OCI-LY1 (cell line): Measurements from ENCODE around the gene PDE1C.

ENCODE experiments used
- H2AFZ ChIP-seq: fragments of 200-600 bp; sonication (generic), shearing (Covaris generic); 2 replicates; pipeline ENCODE4 v1.6.0; 2014; ENCODE audit warnings: antibody characterized with exemption, mild to moderate bottlenecking, low read length
- H3F3A ChIP-seq: fragments of 200-600 bp; sonication (generic), shearing (Covaris generic); 2 replicates; pipeline ENCODE4 v1.6.0; 2014; ENCODE audit warnings: mild to moderate bottlenecking, antibody characterized with exemption, low read length, moderate library complexity; ENCODE audit not compliant: insufficient read depth
- H3K27ac ChIP-seq: fragments of 200-600 bp; sonication (generic); 2 replicates; pipeline ENCODE4 v1.5.1; 2014; ENCODE audit warnings: low read length, mixed run types, mild to moderate bottlenecking, low read depth; ENCODE audit not compliant: poor library complexity, severe bottlenecking
- H3K27me3 ChIP-seq: fragments of 200-600 bp; sonication (generic); 2 replicates; pipeline ENCODE4 v1.6.0; 2014; ENCODE audit warnings: antibody characterized with exemption, mild to moderate bottlenecking, low read length, moderate library complexity; ENCODE audit not compliant: insufficient read depth
- H3K36me3 ChIP-seq: fragments of 200-600 bp; sonication (generic); 2 replicates; pipeline ENCODE4 v1.6.1; 2014; ENCODE audit warnings: mild to moderate bottlenecking, antibody characterized with exemption, low read length, moderate library complexity, mixed read lengths; ENCODE audit not compliant: insufficient read depth
- H3K4me1 ChIP-seq: fragments of 200-600 bp; sonication (generic); 2 replicates; pipeline ENCODE4 v1.5.1; 2014; ENCODE audit warnings: mild to moderate bottlenecking, low read length, moderate library complexity; ENCODE audit not compliant: insufficient read depth, severe bottlenecking
- H3K4me2 ChIP-seq: fragments of 200-600 bp; sonication (generic), shearing (Covaris generic); 2 replicates; pipeline ENCODE4 v1.6.1; 2014; ENCODE audit warnings: low read length
- H3K4me3 ChIP-seq: fragments of 200-600 bp; sonication (generic); 2 replicates; pipeline ENCODE4 v1.5.1; 2014; ENCODE audit warnings: low read length, low read depth, mild to moderate bottlenecking, mixed read lengths; ENCODE audit not compliant: poor library complexity, severe bottlenecking
- H3K79me2 ChIP-seq: fragments of 200-600 bp; shearing (Covaris generic); 2 replicates; pipeline ENCODE4 v1.6.1; 2016; ENCODE audit warnings: mixed run types, low read length, mixed read lengths; ENCODE audit not compliant: insufficient read depth
- H3K9ac ChIP-seq: fragments of 200-600 bp; sonication (generic), shearing (Covaris generic); 2 replicates; pipeline ENCODE4 v1.6.1; 2014; ENCODE audit warnings: mild to moderate bottlenecking, low read length, mixed read lengths
- H3K9me2 ChIP-seq: fragments of 200-600 bp; sonication (generic), shearing (Covaris generic); 2 replicates; pipeline ENCODE4 v1.6.1; 2014; ENCODE audit warnings: low read depth, mild to moderate bottlenecking, low read length, mixed read lengths
- H3K9me3 ChIP-seq: fragments of 200-600 bp; shearing (Covaris generic); 2 replicates; pipeline ENCODE4 v1.6.1; 2014; ENCODE audit warnings: low read length, mixed read lengths
- H4K20me1 ChIP-seq: fragments of 200-600 bp; sonication (generic), shearing (Covaris generic); 2 replicates; pipeline ENCODE4 v1.6.0; 2016; ENCODE audit warnings: mild to moderate bottlenecking, low read length; ENCODE audit not compliant: insufficient read depth
- EZH2 ChIP-seq: fragments of 200-600 bp; sonication (generic), shearing (Covaris generic); IDR thresholded peaks from 2 replicates; pipeline ENCODE4 v1.8.0; 2017; ENCODE audit warnings: borderline replicate concordance, mixed run types, mild to moderate bottlenecking, antibody characterized with exemption, low read length, moderate library complexity, mixed read lengths
- TF ChIP-seq, protein P1 (sequence below): fragments of 200-600 bp; sonication (generic), shearing (Covaris generic); IDR thresholded peaks from 2 replicates; pipeline ENCODE4 v1.5.1; 2017; ENCODE audit warnings: mild to moderate bottlenecking, antibody characterized with exemption, low read length, moderate library complexity, mixed read lengths

PDE1C gene

DNA sequence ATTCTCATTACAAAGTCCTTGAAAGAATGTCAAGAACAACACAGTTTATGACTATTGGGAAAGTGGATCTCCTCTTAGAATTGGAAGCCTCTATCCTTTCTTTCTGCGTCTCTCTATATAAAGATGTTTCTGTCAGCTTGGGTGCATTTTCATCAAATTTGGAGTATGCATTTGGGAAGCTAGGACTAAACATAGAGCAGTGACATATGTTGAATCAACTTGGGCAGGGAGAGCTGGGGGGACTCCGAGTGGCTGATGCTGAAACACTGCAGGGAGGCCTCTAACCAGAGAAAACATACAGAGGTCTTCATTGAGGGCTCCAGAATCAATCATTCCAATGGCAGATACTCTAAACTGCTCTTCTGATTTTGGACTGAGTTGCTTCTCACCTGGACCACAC is 147.4 kb downstream of the PDE1C start:
- Histone ChIP-seq H3K36me3 (no peaks in the 10 kb centered on the region), H3K27me3 (no peaks in the 10 kb centered on the region), H3F3A (no peaks in the 10 kb centered on the region), H3K9me2 (no peaks in the 10 kb centered on the region), H3K27ac (no peak overlapping the region), H3K9me3 (no peaks in the 10 kb centered on the region), H3K4me3 (no peak overlapping the region), H3K4me1 (no peaks in the 10 kb centered on the region), H4K20me1 (no peaks in the 10 kb centered on the region), H3K9ac (no peak overlapping the region), H3K79me2 (no peaks in the 10 kb centered on the region), H2AFZ (no peak overlapping the region), H3K4me2 (no peak overlapping the region)
- no peak for TF ChIP-seq EZH2
- TF ChIP-seq, protein P1, sequence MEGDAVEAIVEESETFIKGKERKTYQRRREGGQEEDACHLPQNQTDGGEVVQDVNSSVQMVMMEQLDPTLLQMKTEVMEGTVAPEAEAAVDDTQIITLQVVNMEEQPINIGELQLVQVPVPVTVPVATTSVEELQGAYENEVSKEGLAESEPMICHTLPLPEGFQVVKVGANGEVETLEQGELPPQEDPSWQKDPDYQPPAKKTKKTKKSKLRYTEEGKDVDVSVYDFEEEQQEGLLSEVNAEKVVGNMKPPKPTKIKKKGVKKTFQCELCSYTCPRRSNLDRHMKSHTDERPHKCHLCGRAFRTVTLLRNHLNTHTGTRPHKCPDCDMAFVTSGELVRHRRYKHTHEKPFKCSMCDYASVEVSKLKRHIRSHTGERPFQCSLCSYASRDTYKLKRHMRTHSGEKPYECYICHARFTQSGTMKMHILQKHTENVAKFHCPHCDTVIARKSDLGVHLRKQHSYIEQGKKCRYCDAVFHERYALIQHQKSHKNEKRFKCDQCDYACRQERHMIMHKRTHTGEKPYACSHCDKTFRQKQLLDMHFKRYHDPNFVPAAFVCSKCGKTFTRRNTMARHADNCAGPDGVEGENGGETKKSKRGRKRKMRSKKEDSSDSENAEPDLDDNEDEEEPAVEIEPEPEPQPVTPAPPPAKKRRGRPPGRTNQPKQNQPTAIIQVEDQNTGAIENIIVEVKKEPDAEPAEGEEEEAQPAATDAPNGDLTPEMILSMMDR, result no peak

DNA sequence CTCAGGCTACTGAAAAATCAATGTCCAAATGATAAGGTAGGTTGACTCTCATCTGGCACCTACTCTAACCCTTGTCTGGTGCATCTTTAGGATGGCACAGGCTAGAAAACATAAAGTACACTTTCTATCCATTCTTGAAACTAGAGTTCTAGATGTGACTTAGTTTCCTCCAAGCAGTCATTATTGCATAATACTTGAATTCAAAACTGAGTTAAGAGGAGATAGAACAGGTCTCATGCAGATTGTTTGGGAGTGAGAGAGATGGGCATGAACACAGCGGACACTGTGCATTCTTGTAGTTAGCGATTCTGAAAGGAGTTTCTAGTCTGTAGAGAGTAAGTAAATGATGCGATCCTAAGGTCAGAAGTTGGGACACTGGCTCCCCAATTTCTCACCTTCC is 149.2 kb downstream of the PDE1C start:
- no peaks in the 10 kb centered on the region for H3K79me2 ChIP-seq
- H3K4me3 ChIP-seq, result no peak overlapping the region
- no peak overlapping the region for H3K27ac ChIP-seq
- no peaks in the 10 kb centered on the region for H3K4me1 ChIP-seq
- no peaks in the 10 kb centered on the region for H3K9me2 ChIP-seq
- H4K20me1 ChIP-seq, result no peaks in the 10 kb centered on the region
- no peak overlapping the region for H3K9ac ChIP-seq
- H3F3A ChIP-seq, result no peaks in the 10 kb centered on the region
- H3K4me2 ChIP-seq, result no peak overlapping the region
- H3K27me3 ChIP-seq, result no peaks in the 10 kb centered on the region
- H3K9me3 ChIP-seq, result no peaks in the 10 kb centered on the region
- no peak overlapping the region for H2AFZ ChIP-seq
- TF ChIP-seq, protein P1, result no peak
- TF ChIP-seq EZH2, result no peak
- no peaks in the 10 kb centered on the region for H3K36me3 ChIP-seq

DNA sequence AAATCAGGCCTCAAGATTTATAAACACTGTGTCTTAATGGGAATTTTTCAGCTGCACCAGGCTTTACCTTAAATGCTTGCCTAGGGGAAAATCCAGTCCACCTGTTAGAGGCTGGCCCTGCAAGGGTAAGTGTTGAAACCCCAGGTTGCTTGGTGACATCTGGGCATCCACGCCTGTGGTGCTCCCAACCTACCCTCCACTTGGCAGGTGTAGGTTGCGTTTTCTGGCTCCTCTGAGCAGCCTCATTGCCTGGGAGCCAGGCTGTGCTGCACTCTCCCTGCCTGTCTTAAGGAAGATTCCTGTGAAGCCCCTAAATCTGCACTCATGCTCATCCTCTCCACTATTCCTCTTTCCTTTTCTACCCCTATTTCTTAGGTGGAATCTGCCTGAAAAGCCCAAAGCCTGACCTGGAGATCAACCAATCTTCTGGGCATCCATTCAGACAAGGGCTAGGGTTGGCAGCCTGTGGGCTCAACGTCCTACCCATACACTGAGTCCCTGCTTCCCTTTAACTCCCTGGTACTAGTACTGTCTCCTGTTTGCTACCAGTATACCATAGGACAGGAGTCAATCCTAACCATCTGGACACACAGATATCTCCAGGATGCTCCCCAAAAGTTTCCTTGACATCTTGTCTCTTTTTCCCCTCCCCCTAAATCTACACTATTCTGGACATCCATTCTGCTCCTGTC is 150.4 kb downstream of the PDE1C start:
- H3K79me2 ChIP-seq, result no peaks in the 10 kb centered on the region
- no peak overlapping the region for H3K9ac ChIP-seq
- H4K20me1 ChIP-seq, result no peaks in the 10 kb centered on the region
- no peaks in the 10 kb centered on the region for H3K27me3 ChIP-seq
- no peaks in the 10 kb centered on the region for H3K4me1 ChIP-seq
- TF ChIP-seq EZH2, result no peak
- TF ChIP-seq, protein P1, result no peak
- H3F3A ChIP-seq, result no peaks in the 10 kb centered on the region
- H3K4me3 ChIP-seq, result no peak overlapping the region
- no peak overlapping the region for H3K4me2 ChIP-seq
- no peaks in the 10 kb centered on the region for H3K9me2 ChIP-seq
- no peaks in the 10 kb centered on the region for H3K9me3 ChIP-seq
- H3K36me3 ChIP-seq, result no peaks in the 10 kb centered on the region
- H2AFZ ChIP-seq, result no peak overlapping the region
- H3K27ac ChIP-seq, result no peak overlapping the region
